Lung microvascular endothelial cell (primary cell): ENCODE results near the gene NBDY. TPM values are rescaled to one million over a fixed set of nuclear protein-coding genes. Genes with fewer than 3 reads are reported as not detected.
A peak's percentile ranks its signal among the peaks of the same experiment; 100 is the strongest.

Experiments
- DNase-seq, 2 donors: peaks; one replicate each; pipeline versions ENCODE4 v3.0.0 to v3.0.0-alpha.2; 2010; ENCODE audit warnings: low read depth in 2 of 2
- total RNA-seq: library from RNA; depleted of rRNA; stranded (reverse); fragments of >200 nt; gene quantifications from 2 replicates; pipeline ENCODE4 v1.2.1, GENCODE V29; 2014

Gene NBDY
- total RNA-seq, 1 donor from 2014 or later: 5.8 TPM

DNA sequence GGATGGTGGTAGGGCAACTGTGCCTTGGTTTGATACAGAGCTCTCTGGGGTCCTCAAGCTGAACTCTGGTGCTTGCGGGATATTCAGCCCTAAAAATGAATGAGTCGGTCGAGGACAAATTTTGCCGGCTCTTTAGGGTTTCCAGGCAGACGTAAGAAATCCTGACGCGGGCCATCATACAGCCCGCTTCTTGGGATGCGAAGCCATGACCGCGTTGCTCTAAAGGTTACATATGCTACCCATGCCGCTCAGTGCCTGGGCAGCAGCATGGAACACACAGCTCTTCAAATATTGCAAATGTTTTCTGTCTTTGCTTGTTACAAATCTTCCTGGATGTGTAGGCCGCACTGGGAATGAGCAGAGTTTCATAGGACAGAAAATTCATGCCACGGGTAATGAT is 55.6 kb downstream of the NBDY start:
- no peak for DNase-seq

DNA sequence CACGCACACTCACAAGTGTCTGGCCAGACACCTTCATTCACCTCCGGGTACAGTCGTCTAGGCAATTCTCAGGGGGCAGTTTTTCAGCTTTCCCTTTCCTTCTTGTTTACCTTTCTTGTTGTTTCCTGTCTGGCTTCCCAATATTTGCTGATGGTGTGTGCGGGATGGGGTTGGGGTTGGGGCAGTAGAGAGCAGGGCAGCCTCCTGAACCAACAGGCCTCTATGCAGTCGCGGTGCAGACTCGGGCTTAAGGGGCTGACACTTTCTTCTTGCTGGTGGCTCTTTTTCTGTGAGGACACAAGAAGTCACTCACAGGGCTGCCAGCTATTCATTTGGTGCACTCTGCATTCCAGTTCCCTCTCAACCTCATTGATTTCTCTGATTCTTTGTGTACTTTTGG is 56.4 kb downstream of the NBDY start:
- no peak for DNase-seq

DNA sequence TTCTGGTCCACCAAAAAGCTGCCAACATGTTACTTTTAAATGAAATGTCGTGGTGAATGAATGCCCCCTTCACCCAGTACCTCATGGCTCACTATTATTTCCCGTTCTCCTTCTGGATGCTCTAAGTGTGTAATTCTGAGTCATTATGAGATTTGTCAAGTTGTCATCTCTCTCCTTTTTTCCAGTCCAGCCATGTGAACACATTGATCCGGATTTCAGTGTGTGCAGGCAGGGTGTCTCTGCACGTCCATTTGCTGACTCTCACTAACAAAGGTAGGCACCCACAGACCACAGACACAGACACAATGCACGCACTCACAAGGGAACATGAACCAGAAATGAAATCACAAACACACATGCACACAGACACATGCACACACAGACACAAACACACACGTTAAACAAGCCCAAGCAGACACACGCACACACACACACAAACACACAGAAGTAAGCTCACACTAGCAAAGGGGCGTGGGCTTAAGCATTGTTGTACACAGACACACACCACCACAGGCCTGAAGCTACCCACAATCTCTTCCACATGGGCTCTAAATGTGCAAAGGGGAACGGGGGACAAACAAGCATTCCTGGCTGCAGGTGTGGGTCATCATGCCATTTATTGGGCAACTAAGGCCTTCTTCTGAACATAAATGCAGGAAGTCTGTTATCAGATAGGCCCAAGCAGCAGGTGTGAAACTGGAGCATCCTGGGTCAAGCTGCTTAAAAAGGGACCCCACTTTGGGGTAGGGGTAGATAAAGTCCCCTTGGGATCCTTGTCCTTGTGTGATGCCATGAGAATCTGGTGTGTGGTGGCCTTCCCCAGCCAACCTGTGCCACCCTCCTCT is 58.1 kb downstream of the NBDY start:
- DNase-seq: peak in 1 of 2 donors; percentile 25

DNA sequence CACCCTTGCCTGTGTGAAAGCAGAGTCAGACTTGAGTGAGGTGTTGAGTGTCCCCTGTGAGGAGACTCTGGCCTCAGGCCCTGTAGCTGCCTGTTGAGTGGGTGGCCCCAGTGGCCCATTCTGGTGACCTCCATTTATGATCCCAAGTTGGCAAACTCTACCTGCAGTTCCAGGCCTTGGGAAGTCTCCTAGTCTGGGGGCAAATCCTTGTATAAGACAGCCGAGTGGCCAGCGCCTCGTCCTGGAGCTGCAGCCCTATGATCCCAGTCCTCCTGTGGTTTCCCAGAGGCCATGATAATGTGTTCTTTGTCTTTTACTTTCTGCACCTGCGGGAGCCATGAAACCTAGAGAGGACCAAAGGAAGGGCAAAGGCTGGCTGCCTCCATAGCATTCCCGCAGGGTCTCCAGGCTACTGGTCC is 58.7 kb downstream of the NBDY start:
- no peak for DNase-seq

DNA sequence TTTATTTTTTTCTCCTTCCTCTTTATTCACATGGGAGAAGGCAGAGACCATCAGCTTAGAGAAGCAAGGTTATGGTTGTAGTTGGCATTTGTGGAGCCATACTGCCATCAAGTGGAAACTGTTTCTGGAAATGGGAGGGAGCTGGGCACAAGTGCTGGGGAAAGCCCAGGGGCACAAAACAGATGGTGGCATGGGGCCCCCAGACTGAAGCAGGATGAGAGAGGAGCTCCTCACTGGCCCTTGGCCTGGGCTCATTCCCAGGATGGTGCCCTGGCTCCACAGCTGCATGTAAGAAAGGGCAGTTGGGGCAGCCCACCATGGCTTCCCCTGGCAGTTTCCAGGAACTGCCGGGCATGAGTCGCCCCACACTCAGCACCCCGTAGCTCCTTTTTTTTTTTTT is 59.2 kb downstream of the NBDY start:
- peak; percentile 23 to 80 for DNase-seq

DNA sequence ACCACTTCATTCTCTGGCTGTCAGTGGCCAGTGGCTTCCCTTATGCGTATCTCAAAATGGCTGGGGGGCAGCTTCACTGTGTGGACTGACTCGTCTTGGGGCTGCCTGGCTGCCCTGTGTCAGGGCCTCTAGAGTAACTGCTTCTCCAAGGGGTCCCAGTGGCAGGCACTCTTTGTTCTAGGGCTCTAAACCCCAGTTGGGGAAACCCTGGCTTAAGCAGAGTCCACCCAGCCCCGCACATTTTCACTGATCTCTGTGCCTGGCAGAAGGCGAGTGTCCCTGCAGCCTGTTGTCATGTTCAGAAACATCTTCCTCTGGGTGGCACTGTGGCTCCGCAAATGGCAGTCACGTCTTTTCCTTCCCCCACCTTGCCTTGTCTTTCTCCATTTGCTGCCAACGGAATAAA is 59.7 kb downstream of the NBDY start:
- DNase-seq: peak; percentile 66 to 89

DNA sequence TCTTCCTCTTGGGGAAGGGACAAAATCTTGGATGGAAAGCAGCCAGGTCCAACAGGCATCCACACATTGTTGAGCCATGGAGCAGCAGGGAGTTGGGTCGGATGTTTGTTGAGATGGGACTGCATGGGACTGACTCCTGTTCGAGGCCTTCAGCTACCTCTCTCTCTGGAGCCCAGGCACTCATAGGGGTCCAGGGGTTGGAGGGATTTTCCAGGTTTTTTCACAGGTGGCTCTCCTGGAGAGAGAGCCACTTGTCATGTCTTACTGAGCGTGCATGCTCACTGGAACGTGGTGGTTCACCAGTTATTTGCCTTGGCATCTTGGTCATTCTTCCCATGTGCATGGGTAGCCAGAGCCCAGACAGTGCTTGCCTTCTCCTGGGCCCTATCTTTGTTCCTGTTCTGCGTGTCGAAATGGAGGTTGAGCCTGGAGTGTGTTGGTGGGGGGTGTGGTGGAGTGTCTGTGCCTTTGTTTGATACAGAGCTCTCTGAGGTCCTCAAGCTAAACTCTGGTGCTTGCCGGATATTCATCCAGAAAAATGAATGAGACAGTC is 60.6 kb downstream of the NBDY start:
- DNase-seq: no peak

DNA sequence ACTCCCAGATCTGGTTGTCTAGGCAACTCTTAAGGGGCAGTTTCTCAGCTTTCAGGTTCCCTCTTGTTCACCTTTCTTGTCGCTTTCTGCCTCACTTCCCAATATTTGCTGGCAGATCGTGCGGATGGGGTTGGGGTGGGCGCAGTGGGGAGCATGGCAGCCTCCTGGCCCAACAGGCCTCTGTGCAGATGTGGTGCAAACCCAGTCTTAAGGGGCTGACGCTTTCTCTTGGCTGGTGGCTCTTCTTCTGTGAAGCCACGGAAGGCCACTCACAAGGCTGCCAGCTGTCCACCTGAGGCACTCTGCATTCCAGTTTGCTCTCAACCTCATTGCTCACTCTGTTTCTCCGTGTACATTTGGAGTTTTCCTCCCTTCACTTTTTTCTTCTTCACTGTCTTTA is 61.7 kb downstream of the NBDY start:
- DNase-seq: no peak

DNA sequence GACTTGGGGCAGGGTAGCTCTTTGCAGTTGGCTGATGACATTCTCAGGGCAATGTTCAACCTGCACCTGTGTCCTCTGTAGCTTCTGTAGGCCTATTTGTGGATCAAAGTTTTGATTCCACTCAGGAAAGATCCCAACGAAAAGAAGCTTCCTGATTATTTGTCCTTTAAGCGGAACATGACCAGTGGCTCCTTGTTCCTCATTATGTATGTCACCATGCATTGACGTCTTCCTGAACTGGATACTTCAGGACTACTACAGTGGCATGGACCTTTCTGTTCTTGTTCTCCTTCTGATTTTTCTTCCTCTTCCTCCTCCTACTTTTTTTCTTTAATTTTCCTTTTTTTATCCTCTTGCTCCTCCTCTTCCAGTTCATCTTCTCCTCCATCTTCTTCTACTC is 62.4 kb downstream of the NBDY start:
- DNase-seq: no peak

DNA sequence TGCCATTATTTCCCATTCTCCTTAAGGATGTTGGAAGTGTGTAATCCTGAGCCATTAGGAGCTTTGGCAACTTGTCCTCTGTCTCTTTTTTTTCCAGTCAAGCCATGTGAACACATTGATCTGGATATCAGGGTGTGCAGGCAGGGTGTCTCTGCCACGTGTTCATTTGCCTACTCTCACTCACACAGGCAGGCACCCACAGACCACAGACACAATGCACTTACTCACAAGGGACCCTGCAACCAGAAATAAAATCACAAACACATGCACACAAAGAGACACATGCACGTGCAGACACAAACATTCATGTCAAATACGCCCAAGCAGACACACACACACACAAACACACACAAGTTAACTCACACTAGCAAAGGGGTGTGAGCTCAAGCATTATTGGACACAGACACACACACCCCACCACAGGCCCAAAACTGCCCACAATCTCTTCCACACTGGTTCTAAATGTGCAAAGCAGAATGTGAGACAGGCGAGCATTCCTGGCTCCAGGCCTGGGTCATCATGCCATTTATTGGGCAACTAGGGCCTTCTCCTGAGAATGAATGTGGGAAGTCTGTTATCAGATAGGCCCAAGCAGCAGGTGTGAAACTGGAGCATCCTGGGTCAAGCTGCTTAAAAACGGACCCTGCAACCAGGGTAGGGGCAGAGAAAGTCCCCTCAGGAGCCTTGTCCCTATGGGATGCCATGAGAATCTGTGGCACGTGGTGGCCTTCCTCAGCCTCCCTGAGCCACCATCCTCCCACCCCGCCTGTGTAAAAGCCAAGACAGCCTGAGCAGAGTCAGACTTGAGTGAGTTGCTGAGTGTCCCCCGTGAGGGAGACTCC is 63.4 kb downstream of the NBDY start:
- DNase-seq: no peak

DNA sequence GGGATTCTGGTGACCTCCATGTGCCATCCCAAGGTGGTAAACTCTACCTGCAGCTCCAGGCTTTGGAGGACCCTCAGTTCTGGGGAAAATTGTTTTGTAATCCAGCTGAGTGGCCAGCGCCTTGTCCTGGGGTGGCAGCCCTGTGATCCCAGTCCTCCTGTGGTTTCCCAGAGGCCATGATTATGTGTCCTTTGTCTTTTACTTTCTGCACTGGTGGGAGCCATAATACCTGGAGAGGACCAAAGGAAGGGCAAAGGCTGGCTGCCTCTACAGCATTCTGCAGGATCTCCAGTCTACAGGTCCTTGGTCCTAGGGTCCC is 64.0 kb downstream of the NBDY start:
- no peak for DNase-seq

DNA sequence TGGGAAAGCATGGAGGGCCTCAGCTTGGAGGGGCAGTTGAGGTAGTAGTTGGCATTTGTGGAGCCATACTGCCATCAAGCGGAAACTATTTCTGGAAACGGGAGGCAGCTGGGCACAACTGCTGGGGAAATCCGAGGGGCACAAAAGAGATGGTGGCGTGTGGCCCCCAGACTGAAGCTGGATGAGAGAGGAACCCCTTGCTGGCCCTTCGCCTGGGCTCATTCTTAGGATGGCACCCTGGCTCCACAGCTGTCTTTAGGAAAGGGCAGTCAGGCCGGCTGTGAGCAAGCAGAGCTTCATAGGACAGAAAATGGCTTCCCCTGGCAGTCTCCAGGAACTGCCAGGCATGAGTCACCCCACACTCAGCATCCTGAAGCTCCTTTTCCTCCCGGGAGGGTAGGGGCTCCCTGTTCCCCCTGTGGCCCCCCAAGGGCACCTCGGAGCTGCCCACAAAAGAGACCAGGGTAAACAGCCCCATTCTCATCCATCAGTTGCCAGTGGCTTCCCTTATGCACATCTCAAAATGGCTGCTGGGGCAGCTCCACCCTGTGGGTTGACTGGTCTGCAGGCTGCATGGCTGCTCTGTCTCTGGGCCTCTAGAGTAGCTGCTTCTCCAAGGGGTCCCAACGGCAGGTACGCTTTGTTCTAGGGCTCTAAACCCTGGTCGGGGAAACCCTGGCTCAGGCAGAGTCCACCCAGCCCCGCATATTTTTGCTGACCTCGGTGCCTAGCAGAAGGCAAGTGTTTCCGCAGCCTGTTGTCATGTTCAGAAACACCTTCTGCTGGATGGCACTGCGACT is 64.7 kb downstream of the NBDY start:
- DNase-seq: peak in 1 of 2 donors; percentile 54

DNA sequence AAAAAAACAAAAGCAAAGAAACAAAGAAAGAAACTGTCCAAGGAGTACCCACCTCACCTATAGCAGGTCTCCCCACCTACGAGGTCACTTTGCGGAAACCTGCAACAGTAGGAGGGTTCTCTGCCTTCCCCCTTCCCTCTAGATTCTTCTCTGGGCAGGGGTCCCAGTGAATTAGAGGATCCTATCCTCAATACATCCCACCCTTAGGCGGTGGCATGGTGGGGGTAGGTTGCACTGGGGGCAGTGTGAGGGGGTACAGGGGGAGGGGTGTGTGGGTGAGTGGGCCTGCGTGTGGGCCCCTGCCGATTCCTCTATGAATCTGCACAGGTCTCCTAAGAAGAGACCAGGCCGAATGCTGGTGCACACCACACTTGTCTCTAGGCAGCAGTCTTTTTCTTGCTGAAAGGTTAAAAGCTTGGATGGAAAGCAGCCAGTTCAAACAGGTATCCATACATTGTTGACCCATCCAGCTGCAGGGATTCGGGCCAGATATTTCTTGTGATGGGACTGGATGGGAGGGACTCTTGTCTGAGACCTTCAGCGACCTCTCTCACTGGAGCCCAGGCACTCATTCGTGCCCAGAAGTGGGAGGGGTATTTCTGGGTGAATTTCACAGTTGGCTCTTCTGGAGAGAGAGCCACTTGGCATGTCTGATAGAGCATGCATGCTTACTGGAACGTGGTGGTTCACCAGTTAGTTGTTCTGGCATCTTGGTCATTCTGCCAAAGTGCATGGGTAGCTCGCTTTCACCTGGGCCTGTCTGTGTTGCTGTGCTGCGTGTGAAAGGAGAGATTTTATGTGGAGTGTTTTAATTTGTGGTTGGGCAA is 65.6 kb downstream of the NBDY start:
- no peak for DNase-seq

DNA sequence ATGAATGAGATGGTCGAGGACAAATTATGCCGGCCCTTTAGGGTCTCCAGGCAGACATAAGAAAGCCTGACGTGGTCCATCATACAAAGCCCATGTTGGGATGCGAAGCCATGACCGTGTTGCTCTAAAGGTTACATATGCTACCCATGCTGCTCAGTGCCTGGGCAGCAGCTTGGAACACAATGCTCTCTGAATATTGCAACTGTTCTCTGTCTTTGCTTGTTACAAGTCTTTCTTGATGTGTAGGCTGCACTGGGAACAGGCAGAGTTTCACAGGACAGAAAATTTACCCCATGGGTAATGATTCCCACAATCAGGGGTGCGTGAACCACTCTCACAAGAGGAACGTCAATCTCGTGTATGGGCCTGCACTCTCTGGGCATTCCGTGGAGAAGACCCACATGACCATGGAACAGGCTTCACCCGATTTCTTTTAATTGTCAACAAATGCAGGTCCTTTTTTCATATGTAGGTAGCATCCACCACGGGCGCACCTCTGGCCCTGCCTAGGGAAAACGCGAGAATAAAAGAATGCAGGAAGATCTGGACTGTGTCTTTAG is 66.3 kb downstream of the NBDY start:
- no peak for DNase-seq

DNA sequence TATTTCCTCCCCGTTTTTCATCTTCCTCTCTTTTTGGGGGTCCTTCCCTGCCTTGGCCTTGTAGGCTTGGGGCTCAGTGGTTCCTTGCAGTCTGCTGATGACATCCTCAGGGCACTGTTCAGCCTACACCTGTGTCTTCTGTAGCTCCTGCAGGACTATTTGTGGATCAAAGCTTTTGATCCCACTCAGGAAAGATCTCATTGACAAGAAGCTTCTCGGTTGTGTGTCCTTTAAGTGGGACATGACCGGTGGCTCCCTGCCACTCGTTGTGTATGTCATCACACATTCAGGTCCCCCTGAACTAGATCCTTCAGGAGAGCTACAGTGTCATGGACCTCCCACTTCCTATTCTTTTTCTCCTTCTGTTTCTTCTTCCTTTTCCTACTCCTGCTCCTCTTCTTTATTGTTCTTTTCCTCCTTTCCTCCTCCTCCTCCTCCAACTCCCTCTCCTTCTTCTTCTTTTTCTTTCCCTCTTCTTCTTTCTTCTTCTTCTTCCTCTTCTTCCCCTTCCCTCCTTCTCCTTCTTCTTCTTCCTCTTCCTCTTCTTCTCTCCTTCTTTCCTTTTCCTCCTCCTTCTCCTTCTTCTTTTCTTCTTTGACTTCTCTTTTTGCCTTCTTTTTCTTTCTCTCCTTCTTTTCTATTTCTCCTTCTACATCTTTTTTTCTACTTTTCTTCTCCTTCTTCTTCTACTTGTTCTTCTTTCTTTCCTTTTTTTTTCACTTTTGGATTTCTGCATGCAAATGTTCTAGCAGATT is 67.8 kb downstream of the NBDY start:
- no peak for DNase-seq

DNA sequence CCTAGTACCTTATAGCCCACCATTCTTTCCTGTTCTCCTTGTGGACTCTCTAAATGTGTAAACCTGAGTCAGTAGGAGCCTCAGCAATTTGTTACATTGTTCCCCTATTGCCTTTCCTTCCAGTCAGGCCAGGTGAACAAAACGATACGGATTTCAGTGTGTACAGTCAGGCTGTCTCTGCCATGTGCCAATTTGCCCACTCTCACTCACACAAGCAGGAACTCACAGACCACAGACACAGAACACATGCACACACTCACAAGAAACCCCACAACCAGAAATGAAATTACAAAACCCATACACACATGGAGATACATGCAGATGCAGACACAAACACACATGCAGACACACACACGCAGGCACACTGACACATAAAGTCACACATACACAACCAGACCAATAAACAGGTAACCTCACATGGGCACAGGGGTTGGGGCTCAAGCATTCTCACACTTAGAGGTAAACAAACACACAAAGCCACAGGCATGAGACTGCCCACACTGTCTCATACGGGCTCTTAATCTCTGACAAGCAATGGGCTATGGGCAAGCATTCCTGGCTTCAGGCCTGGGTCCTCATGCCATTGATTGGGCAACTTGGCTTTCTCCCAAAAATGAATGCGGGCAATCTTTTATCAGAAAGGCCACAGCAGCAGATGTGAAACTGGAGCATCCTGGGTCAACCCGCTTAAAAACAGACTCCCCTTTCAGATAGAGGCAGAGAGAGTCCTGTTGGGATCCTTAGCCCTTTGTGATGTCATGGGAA is 68.7 kb downstream of the NBDY start:
- peak in 1 of 2 donors; percentile 38 for DNase-seq

DNA sequence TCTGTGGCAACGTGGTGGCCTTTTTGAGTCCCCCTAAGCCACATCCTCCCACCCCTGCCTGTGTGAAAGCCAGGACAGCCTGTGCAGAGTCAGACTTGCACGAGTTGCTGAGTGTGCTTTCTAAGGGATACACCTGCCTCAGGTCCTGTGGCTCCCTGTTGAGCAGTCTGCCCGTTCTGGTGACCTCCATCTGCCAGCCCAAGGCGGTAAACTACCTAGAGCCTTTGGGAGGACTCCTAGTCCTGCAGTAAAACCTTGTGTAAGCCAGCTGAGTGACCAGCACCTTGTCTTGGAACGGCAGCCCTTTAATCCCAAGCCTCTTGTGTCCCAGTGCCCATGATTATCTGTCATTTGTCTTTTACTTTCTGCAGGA is 69.3 kb downstream of the NBDY start:
- DNase-seq: no peak

DNA sequence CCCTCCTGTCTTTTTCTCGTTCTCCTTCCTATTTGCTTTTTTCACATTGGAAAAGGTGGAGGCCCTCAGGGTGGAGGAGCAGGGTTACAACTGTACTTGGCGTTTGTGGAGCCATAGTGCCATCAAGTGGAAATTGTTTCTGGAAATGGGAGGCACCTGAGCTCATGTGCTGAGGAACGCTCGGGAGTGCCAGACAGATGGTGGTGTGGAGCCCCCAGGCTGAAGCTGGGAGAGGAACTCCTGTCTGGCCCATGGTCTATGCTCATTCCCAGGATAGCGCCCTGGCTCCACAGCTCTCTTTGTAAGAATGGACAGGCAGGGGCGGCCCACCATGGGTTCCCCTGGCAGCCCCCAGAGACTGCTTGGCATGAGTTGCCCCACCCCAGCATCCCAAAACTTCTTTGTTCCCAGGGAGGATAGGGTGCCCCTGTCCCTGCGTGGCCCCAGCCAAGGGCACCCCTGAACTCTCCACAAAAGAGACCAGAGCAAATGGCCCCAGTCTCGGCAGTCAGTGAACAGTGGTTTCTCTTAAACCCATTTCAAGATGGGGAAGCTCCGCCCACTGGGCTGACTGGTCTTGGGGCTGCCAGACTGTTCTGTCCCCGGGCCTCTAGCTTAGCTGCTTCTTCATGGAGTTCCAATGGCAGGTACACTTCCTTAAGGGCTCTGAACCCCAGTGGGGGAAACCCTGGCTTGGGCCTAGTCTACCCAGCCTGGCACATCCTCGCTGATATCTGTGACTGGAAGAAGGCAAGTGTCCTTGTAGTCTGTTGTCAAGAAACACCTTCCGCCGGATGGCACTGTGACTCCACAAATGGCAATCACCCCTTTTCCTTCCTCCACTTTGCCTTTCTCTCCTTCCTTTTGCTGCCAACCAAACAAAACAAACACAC is 70.1 kb downstream of the NBDY start:
- DNase-seq: peak in 1 of 2 donors; percentile 71
